HG03025 (cell line): Measurements from ENCODE around the gene EVC.
"Not testable (repeated sequence)": the region's sequence is repeated elsewhere in the genome, so short reads cannot be mapped to it uniquely, and the experiment has no call there.

ENCODE experiments used
- ATAC-seq: cut with Tn5 transposase; IDR thresholded peaks from one replicate; pipeline ENCODE4 v1.9.1; 2021; ENCODE audit warnings: mild to moderate bottlenecking, moderate library complexity; ENCODE audit not compliant: unreplicated experiment, low FRiP score

EVC gene

GRCh38 chr4:5707778-5708448 lies 3.1 kb upstream of the EVC start:
- peak; percentile 23 for ATAC-seq

DNA sequence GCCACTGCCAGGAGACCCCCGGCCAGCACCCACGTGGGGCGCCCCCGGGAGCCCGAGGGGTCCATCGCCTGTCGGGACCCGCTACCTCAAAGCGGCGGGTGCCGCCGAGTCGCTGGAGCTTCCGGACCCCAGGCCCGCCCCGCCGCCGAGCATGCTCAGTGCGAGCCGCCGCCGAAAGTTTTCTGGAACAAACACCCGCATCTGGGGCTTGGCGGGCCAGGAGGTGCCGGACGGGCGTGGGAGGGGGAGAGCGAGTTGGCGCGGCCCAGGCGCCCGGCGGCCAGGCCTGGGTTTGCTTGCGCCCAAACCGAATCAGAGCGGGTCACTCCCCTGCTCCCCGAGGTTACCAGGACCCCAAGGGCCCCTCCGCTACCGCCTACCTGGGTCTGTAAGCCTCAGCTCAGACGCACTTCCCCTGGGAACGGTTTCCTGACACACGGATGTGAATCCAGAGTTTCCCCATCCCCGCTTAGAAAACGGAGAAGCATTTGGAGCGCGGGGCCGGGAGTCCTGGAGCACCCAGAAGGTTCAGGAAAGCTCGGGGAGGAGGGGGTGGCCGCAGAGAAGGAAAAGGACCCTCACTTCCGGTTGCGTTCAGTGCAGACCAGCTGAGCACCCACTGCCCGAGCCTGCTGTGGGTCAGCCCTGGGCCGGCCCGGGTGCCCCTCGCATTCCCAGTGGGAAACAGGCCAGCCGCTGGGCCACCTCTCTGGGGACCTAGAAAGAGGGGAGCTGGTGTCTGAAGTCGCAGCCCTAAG lies 2.4 kb upstream of the EVC start, which contains the start of gene EVC2:
Gene EVC2, minus strand, starts transcription at position 111 of the 758 bp plus-strand sequence. Its CDS starts 46 bp downstream, at position 65.
- ATAC-seq = peak; percentile 41

DNA sequence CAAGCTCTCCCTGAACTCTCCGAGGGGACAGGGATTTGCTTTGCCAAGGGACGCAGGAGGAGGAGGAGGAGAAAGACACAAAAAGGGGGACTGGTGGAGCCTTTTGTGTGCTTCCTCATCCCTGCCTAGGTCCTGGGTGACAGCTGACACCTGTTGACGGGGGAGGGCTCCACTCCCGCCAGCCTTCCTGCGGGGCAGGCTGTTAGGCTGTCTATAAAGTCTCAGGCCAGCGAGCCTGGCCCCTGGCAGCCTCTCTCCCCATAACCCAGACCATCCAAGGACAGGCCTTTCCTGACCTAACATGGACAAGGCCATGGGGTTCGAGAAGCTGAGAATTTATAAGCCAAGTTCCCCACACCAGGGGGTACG lies 1.8 kb upstream of the EVC start:
- ATAC-seq = no peak

- ATAC-seq = no peak
These were observed 688 bp upstream of the EVC start for GRCh38 chr4:5710065-5710960.

DNA sequence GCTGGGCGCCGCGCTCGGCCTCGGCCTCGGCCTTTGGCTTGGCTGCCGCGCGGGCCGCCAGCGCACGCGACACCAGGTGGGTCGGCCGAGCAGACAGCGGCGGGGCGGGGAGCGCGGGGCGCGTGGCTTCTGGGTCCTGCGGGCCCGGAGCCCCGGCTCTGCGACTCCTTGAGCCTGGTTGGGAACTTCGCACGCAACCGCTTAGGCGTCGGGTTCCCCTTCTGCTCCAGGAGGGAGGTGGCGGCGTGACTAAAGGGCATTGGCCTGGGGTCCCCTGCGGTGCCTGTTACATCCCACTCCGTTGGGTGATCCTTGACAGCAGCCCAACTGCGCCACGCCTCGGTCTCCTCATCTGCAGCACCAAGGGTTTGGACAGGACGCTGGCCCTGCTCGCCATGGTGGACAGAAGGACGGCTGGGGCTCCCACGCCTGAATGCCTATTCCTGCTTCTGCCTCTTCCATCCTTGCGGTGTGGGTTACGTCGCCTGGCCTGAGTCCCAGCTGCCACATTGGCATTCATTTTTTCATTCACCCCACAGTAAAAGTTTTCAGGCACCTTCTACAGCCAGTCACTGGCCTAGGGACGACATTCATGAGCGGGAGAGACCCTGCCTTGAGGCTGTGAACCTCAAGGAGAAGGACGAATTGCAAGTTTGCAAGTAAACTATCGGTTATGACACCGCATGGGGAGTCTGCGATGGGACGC lies 631 bp downstream of the EVC start:
- ATAC-seq = peak; percentile 2

DNA sequence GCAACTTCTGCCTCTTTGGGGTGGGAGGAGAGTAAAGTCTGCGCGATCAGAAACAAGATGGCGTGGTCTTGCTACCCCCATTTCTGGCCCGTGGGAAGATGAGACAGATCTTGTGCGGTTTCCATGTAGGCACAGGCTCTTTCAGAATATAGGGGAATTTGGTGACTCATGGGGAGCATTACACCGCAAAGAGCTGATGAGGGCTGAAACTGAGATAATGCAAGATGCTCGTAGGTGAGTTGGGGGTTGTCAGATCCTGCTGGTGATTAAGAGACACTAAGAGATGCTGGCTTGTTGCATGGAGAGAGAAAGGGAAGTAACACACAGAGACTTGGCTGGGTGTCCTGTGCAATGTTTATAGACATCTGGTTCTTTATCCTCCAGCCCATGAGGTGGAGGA lies 1.5 kb downstream of the EVC start:
- ATAC-seq = peak; percentile 32

DNA sequence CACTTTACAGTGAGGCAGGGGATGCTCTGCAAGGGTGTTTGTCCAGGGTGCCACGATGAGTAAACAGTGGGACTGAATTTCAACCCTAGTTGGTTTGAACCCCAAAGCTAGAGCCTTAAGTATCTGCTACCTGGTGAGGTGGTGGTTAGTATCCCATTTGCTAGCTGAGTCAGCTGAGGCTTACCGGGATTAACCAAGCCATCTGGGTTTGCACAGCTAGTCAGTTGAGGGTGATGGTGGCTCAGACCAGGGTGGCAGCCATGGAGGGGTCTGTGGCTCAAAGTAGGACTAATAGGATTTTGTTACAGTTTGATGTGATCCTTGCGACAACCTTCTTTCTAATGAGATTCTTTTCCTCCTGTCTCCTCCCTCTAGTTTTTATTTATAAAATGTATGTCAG lies 1.9 kb downstream of the EVC start:
- ATAC-seq = no peak

DNA sequence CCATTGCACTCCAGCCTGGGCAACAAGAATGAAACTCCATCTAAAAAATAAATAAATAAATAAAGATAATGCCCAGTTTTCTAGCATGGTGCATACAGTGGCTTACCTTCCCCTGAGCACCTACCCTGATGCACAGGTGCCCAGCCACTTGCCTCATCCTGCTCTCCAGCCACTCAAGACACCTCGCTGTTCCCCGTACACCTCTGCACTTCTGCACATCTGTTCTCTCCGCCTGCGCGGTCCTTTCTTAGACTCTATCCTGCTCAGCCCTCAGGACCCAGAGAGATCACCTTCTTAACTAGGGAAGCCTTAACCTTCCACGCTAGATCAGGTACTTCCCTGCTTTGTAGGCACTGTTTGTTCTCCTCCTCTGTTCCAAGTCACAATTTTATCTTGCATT lies 2.9 kb downstream of the EVC start:
- no peak for ATAC-seq

GRCh38 chr4:5715357-5715756 lies 4.4 kb downstream of the EVC start:
- ATAC-seq = no peak

DNA sequence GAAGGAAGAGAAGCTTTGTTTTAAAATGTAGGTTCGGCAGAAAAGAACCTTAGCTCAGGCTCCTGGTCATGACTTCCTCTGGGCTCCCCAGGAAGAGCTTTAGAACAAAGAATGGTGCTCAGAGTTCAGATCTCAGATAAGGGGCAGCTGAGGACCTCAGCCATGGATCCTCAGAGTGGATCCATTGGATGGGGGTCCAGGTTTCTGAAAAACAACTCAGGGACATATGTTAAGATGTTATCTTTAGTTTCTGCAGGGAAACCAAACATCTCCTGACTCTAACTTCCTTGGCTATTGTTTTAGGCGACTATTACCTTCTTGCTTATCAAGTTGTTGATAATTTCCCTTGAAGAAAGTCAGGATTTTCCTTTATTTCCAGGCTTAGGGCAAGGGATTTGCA lies 5.4 kb downstream of the EVC start:
- ATAC-seq = no peak

DNA sequence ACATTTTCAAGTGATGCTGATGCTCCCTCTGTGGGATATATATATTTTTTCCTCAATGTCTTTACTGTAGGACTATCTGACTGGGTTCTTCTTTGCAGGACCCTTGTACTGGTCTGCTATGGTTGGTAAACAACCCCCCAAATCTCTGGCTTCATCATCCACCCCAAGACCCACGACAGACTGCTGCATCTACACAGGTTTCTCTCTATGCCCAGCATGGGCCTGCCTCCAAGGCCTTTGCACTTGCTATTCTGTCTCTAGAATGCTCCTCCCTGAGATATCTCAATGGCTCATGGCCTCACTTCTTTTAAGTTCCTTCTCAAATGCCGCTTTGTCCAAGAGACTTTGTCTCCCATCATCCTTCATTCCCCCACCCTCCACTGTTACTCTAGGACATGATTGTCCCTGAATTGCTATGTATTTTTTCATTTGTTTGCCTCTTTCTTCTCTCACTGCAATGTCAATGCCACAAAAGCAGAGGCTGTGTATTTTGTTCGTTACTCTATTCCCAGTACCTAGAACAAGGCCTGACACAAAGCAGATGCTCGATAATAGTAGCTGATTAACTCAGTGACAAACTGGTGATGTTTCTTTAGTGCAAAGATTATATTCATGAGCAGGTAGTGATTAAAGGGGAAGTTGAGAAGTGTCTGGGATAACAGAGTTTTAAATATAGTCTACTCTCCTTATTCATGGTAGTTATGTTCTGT lies 6.6 kb downstream of the EVC start:
- no peak for ATAC-seq

DNA sequence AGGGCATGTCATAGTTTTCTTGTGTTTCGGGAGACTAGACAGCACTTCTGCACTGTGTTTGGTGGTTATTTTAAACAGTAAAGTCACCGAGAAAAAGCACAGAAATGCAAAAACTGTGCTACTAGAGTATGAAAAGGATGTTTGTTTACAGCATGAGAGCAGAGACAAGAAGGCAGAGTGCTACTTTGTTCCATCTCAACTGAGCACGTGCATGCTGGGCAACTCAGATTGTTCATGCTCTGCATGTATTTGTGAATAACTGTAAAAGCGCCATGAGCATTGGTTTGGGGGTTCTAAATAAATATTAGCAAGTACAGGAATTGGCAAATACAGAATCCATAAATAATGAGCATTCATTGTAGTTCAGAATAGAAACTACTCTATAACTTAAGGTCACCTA lies 7.4 kb downstream of the EVC start:
- no peak for ATAC-seq

DNA sequence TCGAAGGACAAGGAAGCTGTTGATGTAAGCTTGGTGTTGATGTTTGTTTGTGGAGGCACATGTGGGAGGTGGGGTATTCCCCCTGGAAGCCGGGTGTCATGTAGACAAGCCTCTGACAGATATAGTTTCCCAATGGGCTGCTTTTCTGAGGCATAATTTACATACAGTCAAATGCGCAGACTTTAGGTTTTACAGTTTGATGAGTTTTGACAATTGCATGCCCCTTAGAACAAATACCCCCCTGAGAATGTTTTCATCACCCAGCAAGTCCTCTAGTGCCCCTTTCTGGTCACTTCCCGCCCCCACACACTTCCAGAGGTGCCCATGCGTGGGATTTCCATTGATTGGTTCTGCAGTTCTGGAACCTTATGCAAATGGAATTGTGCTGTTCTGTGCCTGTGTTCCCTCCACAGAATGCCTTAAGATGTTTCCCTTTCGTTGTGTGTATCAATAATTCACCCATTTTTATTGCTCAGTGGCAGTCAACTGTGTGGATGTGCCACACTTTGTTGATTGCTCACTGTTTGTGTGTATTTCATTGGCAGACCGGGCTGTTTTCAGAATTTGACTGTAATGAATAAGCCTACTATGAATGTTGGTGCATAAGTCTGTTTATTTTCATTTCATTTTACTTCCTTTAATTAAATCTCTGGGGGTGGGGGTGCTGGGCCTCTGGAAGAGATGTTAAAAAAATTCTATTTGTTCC lies 8.5 kb downstream of the EVC start:
- peak; percentile 70 for ATAC-seq

- ATAC-seq = no peak
These were observed 9.3 kb downstream of the EVC start for GRCh38 chr4:5720157-5720850.

DNA sequence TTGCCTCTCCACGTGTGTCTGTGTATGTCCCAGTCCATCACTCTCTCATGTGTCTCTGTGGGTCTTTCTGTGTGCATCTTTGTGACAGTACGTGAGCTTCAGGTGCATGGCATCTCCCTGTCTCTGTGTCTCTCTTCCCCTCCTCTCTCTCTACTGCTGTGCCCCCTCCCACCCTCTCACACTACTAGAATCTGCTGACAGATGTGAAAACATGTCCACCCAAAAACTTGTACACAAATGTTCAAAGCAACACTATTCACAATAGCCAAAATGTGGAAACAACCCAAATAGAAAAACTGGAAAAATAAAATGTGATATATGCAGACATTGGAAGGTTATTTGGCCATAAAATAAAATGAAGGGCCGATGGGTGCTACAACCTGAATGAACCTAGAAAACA lies 10.0 kb downstream of the EVC start:
- ATAC-seq = no peak

DNA sequence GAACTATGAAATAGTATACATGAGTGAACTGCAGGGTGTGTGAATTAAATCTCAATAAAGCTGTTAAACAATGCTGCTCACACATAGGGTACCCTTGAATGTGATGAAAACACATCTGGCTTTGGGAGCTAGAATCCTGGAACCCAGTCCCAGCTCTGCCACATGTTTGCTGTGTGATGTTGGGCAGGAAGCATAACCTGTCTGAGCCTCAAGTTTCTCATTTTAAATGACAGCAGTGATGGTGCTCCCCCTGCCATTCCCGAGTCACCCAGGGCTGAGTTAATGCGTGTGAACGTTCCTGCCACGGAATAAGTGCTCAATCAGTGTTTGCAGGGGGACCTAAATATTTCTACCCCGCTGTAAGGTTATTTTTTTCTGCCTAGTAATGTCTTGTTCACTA lies 10.9 kb downstream of the EVC start:
- no peak for ATAC-seq

DNA sequence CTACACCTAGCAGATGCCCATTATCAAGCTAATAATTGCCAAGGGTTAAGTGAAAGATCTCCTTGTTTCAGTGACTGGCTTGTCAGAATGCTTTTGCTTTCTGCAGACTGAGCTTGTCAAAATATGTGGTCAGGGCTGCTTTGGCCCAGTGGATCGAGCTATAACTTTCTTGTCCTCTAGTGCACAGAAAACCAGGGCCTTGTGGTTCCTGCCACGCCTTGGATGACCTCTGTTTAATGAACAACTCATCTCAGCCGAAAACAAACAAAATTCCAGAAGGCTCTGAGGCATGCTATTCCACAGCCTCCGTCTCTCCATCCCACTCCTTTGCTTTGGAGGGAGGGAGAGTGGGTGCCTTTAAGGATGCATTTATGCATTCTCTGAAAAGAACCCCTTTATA lies 11.3 kb downstream of the EVC start:
- no peak for ATAC-seq

GRCh38 chr4:5724377-5724776 lies 13.4 kb downstream of the EVC start:
- ATAC-seq = no peak

GRCh38 chr4:5728412-5728811 lies 17.4 kb downstream of the EVC start:
- ATAC-seq = not testable (repeated sequence)
